GM19238 (cell line): ENCODE results near the gene USP6.
"Not testable (repeated sequence)": the region's sequence is repeated elsewhere in the genome, so short reads cannot be mapped to it uniquely, and the experiment has no call there.

ENCODE experiments used
- DNase-seq: peaks from one replicate; pipeline ENCODE4 v3.0.0; 2011; ENCODE audit warnings: low spot score; ENCODE audit not compliant: insufficient read length

Gene USP6

DNA sequence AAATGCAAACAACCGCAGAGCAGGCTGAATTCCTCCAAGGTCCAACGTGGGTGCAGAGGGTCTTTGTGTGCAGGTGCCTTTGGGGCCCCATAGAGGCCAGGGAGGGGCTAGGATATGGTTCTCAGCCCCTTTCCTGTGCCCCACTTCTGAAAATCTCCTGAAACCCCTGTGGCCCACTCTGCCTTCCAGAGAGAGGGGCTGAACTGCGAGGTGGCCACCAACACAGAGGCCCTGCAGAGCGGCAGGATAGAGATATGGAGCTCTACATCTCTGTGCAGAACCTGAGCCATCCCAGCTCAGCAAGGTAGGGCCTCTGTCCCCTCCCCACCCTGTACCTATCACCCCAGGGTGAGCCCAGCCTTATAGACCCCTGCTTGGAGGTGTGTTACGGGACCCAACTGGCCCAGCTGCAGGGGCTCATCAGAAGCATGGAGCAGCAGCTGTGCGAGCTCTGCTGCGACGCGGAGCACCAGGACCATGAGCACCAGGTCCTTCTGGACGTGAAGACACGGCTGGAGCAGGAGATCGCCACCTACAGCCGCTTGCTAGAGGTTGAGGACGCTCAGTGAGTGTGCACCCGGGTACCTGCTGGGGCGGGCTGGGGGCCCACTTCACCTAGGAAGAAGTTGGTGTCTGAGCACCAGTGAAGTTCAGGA, 5.5 kb downstream of the USP6 start:
- no peak for DNase-seq

DNA sequence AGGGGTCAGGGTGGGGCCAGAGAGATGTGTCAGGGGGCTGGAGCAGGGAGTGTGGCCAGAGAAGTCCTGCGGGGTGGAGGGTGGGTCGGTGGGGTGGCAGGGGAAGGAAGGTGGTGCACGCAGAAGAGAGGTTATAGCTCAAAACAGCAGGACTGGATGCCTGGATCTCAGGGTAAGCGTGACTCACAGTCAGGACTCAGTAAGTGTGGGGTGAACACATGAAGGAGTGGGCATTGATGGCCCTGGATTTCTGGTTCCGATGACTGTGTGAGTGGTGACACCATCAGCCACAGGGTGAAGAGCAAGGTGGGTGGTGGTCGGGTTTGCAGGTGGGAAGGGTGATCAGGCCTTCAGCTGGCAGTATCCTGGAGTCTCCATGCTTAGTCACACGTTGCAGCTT, 6.2 kb downstream of the USP6 start:
- not testable (repeated sequence) for DNase-seq

- no peak for DNase-seq
Measured at GRCh38 chr17:5122586-5123342, 6.9 kb downstream of the USP6 start.

DNA sequence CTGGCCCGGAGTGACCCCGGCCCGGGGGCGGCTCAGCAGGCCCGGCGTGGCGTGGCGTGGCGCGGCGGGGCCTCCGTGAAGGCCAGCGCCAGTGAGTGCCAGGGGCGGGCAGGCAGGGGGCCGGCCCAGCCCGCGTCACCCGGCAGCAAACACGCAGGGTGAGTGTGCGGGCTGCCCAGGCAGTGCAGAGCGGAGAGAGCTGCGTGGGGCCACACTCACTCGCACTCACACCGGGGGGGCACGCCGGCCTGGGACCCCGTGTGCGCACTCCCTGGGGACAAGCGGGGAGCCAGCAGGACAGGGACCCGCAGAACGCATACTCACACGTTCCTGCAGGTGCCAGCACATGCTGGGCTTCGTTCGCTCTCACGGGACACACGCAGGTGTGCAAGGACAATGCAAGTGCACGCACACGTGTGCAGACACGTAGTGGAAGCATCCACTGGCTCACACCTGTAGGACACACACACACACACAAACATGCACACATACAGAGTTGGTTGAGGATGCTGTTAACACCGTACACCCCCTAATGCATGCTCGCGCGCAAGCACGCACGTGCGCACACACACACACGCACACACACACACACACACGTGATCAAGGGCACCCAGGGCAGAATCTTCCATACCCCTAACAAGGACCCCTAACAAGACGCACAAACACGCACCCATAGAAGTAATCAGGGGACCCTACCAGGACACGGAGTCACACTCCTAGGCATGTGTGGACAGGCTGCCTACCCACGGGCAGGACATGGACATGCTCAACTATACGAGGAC, 7.7 kb downstream of the USP6 start:
- no peak for DNase-seq

- DNase-seq, result not testable (repeated sequence)
Measured at GRCh38 chr17:5124125-5124760, 8.4 kb downstream of the USP6 start.

DNA sequence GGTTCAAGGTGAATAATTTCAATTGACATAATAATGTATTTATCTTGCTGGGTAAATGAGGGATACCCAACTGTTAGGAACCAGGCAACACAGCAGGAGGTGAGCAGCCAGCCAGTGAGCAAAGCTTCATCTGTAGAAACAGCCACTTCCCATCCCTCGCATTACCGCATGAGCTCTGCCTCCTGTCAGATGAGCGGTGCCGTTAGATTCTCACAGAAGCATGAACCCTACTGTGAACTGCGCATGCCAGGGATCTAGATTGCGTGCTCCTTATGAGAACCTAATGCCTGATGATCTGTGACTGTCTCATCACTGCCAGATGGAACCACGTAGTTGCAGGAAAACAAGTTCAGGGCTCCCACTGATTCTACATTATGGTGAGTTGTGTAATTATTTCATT, 9.1 kb downstream of the USP6 start:
- not testable (repeated sequence) for DNase-seq

DNA sequence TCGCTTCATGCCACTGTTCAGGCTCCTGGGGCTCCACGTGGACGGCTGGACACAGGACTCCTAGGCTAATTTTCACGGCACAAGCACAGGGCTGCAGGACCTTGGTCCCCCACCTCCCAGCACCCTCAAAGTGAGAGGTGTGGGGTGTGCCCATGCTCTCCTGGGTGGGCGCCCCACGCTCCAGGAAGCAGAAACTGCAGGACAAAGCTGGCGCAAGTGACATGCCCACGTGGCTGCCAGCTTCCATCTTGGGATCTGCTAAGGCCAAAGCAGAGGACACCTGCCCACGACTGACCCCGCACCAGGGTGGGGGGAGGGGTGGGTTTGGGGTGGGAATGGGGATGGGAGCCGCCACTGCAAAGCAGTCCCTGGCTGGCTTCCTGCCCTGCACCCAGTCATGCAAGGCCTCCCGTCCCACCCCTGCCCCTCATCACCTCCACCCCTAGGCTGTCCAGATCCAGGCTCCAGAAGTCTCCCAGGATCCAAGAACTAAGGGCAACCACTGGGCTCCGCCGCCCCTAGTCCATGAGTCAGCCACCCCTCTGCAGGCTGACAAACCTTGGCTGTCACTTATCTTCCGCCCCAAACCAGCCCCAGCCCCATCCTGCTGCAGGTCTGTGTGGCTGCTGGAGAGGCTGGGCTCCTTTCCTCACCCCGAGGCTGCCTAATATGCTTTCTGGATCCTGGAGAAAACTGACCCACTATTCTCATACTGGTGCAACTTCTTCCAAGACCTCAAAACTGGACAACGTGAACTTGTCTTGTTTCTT, 11.1 kb downstream of the USP6 start:
- DNase-seq, result no peak

DNA sequence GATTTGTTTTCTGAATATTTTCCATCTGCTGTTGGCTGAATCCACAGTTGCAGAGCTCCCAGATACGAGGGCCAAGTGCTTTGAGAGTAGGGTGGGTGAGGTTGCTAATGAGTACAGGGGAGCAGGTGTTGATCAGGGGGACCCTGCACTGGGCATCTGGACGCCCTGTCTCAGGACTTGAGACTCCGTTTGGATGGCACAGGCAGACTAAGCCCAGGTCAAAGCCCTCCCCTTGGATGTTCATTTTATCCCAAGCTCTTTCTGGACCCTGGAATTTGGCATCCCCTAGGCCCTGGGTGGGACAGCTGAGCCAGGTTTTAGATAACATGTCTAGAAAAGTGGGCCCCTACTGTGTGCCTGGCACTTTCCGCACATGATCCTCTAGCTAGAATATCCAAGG, 12.1 kb downstream of the USP6 start:
- DNase-seq, result no peak

GRCh38 chr17:5128387-5128786, 12.6 kb downstream of the USP6 start:
- not testable (repeated sequence) for DNase-seq

- DNase-seq, result no peak
Measured at GRCh38 chr17:5128905-5129535, 13.2 kb downstream of the USP6 start.

- not testable (repeated sequence) for DNase-seq
Measured at GRCh38 chr17:5129770-5130169, 13.9 kb downstream of the USP6 start.

DNA sequence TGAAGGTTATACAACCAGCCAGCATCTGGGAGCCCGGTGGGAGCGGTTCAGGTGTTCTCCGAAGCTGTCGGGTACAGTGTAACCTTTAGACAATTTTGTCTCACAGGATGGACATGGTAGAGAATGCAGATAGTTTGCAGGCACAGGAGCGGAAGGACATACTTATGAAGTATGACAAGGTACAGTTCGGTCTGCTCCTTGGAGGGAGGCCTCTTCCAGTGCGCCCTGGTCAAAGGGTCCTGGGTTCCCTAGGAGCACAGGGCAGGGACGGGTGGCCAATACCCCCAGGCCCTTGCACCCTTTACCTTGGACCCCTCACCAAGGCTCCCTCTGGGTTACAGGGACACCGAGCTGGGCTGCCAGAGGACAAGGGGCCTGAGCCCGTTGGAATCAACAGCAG, 14.4 kb downstream of the USP6 start:
- DNase-seq, result not testable (repeated sequence)

DNA sequence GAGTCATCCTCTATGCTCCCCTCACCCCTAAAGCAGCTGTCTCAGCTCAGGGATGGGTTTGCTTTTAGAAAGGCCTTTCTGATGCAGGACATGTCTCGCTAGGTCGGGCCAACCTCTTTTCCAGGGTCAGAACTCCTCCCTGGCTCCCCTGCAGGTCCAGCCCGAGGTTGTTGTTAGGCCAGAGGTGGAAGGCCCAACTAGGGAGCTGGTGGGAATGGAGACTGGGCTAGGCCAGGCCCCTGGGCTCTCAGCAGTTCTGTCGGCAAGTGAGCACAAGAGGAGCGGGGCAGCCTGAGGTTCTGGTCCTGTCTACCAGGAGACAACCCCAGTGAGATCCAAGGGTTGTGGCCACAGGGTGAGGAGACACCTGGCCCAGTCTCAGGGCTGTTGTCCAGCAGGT, 14.9 kb downstream of the USP6 start:
- not testable (repeated sequence) for DNase-seq

- DNase-seq, result no peak
Measured at GRCh38 chr17:5131146-5131715, 15.4 kb downstream of the USP6 start.

DNA sequence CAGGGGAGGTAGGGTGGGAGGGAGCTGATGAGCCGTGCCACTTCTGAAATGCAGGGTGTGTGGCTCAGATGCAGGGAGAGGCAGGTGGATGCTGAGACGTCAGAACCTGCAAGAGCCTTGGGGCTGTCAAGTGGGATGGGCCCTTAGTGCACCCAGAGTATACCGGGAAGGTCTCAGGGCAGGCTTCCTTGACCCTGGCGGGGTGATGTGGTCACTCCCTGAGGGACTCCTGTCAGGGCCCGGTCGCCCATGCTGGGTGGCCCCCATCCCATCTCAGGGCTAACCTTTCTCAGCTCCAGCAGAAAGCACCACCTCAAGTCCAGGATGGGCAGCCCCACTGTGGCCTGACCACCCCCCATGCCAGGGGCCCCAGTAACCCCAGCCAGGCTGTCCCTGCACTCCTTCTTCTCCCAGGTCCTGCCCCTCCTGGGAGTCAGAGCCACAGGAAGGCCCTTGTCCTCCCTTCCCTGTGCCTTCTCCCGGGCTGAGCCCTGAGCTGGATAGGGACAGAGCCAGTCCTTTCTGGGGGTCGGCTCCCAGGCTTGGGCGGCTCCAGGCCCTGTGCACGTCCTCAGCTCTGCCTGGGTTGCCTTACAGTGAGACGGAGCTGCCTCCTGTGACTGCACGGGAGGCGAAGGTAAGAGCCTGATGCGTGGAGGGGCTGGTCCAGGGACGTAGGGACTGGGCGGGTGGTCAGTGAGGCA, 16.1 kb downstream of the USP6 start:
- not testable (repeated sequence) for DNase-seq

GRCh38 chr17:5132503-5133225, 16.8 kb downstream of the USP6 start:
- not testable (repeated sequence) for DNase-seq

- no peak for DNase-seq
Measured at GRCh38 chr17:5133311-5133710, 17.5 kb downstream of the USP6 start.

DNA sequence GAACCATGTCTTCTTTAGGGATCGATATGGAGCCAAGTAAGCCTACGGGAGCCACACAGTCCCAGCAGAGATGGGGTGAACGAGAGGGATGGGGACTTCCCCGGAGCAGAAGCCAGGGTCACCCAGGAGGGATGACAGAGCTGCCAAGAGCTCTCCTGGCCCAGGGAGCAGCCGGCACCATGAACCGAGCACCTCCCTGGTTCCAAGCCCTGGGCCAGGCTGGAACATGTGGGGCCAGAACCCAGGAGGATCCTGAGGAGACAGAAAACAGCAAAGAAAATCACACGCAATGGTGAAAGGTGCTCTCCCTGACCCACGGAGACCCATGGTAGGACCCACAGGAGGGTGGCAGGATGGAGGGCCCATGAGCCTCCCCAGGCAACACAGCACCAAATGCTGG, 18.1 kb downstream of the USP6 start:
- not testable (repeated sequence) for DNase-seq

DNA sequence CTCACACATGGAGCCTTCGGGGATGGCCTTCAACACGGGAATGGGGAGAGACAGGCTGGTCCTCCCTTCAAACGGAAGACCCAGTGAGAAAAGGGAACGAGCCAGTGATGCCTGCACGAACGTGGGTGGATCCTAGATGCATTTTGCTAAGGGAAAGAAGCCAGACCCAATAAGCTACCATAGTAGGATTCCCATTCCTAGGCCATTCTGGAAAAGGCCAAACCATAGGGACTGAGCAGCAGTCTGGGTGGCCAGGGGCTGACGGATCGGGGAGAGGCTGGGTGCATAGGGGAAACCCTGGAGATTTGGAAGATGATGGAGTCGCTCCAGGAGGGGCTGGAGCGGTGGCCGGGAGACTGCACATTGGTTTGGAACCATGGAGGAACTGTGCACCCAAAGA, 18.7 kb downstream of the USP6 start:
- not testable (repeated sequence) for DNase-seq
